Measurements from ENCODE around the gene TAC4.

The TAC4 gene, protein sequence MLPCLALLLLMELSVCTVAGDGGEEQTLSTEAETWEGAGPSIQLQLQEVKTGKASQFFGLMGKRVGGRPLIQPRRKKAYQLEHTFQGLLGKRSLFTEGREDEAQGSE

DNA sequence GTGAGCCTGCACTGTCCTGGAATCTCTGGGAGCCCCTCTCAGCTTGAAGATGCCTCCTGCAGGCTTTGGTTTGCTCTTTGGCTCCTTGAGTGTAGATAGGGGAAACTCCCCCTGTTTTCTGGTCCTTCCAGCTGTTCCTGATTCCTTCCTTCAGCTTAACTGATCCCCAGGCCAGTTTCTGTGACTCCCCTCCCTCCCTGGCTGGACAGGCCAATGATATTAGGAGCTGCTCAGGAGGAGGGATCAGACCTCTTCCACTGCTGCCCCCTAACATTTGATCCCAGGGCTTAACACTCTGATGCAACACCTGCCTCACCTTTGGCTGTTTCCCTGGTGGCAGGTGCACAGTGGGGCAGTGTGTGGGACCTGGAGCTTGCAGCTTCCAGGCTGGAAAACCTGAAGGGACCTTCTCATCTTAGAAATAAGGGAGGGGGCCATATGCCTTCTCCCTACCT, at the start of gene TAC4:
TAC4 (minus strand) TSS at position 51 of the 455 bp plus-strand sequence. CDS start 52 bp downstream, outside the sequence.
- DNase-seq: no peak

DNA sequence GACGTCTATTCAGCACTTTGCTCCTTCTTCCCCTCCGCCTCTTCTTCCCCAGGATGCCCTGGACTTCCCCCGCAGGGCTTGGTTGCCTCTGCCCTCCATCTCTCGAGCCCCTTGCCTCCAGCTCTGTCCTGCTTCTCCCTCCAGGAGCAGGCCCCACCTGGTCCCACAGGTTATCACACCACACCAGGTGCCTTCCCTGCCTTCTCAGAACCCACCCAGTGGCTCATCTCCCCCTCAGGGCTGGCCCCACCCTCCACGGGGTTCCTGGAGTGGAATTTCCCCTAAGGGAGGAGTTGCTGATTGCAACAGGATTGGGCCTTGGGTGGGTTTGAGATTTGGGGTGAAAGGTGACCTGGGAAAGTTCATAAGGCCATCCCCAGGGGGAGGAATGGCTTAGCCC, 49.0 kb upstream of the TAC4 start:
- no peak for DNase-seq

DNA sequence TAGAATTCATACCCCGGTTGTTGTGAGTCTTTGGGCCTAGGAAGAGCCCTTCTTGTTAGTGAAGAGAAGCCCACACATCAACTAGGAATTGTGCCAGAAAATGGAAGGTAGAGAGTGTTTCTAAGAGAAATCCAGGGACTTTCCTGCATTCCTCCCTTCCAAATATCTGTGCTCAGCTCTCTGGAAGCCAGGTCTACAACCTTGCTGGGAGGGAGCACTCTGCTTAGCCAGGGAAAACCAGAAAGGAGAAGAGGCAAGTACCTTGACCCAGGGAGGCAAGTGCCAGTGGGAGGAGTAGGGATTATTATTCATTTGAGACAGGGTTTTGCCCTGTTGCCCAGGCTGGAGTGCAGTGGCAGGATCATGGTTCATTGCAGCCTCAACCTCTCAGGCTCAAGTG, 48.4 kb upstream of the TAC4 start:
- no peak for DNase-seq

DNA sequence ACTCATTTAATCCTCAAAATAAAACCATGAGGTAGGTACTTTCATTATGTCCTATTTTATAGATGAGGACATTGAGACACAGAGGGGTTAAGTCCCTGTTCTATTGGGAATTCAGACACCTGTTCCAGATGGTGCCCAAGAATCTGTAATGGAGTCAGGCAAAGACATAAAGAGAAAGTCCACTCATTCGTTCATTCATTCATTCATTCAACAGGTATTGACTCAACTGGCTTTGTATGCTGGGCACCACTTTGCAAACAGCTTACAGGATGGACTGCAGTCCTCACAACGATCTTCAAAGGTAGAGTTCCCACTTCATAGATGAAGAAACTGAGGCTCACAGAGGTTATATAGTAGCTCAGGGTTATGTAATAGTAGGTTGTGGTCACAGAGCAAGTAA, 47.9 kb upstream of the TAC4 start:
- DNase-seq: no peak

GRCh38 chr17:49894761-49895160, 46.9 kb upstream of the TAC4 start:
- DNase-seq: no peak

GRCh38 chr17:49891694-49892389, 44.0 kb upstream of the TAC4 start:
- DNase-seq: no peak

GRCh38 chr17:49891271-49891670, 43.4 kb upstream of the TAC4 start:
- DNase-seq: no peak

- no peak for DNase-seq
Measured at GRCh38 chr17:49890852-49891251, 43.0 kb upstream of the TAC4 start.

DNA sequence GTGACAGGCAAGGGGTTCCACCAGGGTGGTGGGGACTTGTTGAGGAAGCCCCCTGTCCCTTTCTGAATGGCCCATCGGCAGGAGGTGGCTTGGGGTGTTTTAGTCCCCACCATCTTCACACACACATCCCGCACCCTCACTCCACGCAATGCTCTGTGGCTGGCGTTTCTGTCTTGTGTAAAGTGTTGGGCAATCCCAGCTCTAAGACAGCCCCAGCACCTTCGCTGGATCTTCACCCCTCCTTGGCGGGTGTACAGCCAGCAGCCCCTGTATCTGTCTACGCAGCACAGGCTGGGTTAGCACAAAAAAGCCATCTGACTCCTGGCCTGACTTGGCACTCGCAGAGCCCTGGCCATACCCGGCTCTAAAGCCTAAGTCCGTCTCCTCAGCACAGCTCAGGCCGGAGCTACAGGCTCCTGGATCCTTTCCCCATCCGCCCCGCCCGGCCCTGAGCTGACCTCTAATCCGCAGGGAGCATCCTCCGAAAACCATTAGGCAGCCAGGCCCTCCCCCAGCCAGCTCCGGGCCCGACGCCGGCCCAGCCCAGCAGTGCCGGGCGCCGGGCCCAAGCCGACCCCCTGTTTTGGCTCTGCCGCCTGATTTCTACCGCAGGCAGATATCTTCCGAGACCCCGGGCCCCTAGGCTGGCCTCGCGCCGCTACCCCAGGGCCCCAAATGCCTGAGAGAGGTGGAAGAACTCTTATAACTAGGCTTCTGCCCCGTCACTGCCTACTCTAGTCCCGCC, 42.4 kb upstream of the TAC4 start:
- no peak for DNase-seq

DNA sequence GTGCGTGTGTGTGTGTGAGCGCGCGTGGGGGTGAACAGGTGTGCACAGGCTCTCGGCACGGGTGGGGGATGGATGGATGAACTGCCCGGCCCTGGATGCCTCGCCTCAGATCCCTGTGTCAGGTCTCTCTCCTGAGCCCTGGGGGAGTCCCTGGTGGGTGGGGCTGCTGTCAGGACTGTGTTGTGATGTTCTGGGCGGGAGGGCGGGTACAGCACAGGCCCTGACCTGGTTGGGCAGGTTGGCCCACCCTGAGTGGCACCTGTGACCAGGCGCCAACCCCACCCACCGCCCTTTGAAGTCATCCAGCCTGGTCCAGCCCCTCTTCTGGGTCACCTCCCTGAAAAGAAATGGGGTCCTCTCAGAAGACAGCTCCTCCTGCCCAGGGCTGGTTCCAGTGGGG, 41.6 kb upstream of the TAC4 start:
- no peak for DNase-seq

- DNase-seq: no peak
Measured at GRCh38 chr17:49887744-49888360, 40.0 kb upstream of the TAC4 start.

DNA sequence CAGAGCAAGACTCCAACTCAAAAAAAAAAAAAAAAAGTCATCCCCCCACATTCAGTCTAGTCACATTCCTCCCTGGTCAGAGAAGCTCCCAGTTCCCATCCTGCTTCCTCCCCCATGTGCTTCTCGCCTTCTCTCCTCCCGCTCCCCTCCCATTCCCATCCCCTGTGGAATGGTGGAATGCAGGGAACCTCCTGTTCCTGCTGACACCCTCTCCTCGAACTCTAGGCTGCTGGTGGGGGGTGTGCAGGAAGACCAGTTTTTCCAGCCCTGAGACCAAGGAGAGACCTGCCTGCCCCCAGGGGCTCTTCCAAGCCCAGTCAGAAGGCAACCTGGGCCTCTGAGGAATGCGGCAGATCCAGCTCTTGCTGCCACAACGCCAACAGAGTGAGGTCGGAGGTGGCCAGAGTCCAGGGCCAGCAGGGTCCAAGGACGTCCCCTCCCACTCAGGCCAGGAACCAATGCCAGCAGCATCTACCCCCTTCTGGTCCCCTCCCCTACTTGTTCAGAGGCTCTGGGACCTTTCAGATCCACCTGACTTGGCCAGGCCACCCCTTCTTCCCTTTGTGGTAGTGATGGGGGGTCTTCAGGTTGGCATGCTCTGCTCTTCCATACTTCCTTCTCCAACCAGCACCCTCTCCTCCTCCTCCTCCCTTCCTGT, 39.3 kb upstream of the TAC4 start:
- no peak for DNase-seq

DNA sequence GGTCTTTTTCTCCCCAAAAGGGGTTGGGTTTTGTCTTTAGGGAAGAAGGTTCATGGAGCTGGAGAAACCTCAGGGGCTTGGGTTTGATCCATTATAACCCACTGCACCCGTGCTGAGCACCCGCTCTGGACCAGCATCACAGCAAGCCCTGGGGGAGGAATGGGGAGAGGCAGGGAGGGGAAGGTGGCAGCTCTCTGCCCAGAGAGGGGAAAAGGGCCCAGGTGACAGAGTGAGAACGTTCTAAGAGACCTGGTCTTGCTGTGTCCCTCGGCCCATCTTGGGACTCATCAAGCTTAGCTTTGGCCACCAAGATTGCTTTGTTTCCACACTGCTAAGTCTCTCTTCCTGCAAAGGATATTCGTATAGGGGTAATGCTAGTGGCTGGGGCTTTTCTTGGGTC, 38.2 kb upstream of the TAC4 start:
- DNase-seq: no peak

DNA sequence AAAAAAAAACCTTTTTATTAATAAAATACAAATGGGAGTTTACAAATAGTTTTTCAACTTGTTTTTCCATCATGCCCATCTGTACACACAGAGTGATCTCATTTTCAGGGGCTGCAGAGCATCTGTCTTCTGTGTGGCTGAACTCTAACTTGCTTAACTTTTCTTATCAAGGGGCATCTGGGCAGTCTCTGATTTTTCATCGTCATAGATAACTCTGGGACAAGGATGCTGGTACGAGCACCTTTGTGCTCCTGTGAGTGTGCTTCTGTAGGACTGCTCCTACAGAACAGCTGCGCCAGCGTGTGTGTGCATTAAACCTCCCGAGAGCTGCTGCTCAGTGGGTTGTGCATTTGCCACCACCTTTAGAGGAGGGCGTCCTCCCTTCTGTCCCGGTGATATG, 34.6 kb upstream of the TAC4 start:
- no peak for DNase-seq

- no peak for DNase-seq
Measured at GRCh38 chr17:49881054-49881402, 33.2 kb upstream of the TAC4 start.

DNA sequence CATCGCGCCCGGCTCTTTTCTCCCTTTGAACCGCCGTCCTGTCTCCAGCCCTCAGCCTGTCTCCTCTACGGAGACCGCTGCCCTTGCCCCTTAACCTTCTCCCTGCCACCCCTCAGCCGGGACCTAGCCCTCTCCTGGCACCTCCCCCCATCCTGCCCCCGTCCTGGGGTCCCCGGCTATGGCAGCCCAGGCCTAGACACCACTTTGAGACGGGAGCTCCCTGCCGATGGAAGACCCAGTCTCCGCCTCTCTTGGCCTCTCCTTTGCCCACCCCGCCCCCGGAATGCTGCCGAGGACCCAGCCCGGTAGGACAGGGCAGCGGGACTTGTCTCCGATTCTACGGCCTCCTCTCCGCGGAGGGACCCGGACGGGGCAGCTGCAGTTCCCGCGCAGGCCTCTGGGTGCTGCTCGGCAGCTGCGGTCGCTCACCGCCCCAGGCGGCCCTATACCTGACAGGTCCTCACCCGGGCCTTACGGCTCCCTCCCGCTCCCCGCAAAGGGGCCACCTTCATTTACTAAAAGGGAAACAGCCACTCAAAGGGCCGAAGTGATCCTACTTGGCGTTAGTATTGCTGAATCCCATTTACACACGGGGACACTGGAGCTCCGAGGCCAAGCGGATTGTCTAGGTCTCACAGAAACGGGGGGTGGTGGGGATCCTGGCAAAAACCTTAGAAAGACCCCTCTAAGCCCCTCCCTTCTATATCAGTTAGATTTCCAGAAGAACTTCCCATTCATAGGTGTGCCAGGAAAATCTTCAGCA, 32.6 kb upstream of the TAC4 start:
- peak; percentile 78 for DNase-seq

- DNase-seq: no peak
Measured at GRCh38 chr17:49878931-49879904, 31.3 kb upstream of the TAC4 start.

GRCh38 chr17:49875685-49876084, 27.8 kb upstream of the TAC4 start:
- no peak for DNase-seq

DNA sequence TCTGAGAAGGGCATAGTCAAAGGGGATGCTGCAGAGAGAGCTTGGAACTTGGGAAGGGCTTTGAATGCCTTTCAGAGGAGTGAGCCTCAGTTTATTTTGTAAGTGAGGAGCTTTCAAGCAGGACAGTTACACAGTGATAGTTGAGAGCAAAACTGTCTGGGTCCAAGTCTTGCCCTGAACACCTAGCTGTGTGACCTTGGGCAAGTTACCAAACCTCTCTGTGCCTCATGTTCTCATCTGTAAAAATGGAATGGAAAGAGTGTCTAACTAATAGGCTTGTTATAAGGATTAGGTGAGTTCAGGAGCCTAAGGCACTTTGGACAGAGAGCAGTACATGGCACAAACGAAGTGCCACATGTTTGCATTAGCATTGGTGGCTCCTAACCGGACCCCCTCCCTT, 27.0 kb upstream of the TAC4 start:
- DNase-seq: no peak

DNA sequence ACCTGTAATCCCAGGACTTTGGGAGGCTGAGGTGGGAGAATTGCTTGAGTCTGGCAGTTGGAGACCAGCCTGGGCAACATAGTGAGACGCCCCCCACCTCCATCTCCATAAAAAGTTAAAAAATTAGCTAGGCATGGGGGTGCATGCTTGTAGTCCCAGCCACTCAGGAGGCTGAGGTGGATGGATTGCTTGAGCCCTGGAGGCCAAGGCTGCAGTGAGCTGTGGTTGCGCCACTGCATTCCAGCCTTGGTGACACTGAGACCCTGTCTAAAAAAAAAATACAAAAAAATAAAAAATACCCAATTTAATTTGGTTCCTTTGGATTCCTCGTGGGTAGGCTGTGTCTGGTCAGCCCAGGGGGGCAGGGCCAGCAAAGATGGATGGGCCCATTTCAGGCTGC, 26.1 kb upstream of the TAC4 start:
- DNase-seq: no peak

DNA sequence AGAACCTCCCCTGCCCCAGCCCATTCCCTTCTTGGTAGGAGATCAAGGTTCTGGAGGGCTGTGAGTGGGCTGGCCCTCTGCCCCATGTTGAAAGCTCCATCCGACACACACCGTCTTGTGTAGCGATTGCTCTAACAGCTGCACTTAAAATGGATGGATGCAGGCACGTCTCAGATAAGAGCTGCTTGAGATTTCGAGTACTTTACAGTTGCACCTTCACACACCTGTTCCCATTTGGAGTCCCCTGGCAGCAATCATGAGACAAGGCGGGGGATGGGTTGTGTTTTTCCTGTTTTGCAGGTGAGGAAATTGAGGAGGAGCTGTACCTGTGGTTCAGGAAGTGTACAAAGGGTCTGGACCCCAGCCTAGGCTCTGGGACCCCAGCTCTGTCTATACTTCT, 25.6 kb upstream of the TAC4 start:
- DNase-seq: no peak
